ENCODE data around the gene LAMC1. TPM values are rescaled to one million over a fixed set of nuclear protein-coding genes. Genes with fewer than 3 reads are reported as not detected.

Gene LAMC1
- total RNA-seq, 2 experiments from 2014 or later = not detected

DNA sequence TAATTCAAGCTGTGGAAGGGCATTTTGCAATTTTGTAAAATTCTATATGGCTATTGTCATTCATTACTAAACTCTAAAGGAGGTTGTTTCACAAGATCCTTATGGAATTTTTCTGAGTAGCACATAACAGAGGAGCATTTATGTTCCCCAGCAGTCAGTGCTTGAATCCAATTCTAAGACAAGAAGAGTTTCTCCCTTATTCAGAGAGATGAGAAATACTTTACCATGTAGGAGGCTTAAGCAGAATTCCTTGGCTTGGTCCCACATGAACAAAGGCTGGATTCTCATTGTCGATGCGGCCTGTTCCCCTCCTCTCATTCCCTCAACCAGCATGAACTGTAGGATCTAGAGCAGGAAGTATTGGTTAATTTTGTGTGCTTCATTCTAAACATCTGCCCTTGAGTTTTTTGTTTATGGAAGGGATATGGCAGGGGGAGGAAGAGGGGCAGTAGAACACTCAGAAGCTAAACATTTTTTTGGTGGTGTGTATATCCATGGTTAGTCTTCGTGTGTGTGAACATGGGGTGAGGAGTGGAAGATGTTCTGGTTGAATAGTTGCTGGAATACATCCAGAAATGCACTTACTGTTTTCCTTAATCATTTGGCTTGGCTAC lies 74.3 kb downstream of the LAMC1 start:
- H3K36me3 ChIP-seq (ENCODE audit: insufficient read depth, low read length) = no peaks in the 10 kb centered on the region
- no peaks in the 10 kb centered on the region for H3K4me1 Mint-ChIP-seq (ENCODE audit: low read depth)
- peaks cover 2 to 6% of the 10 kb centered on the region in 2 experiments for H3K27me3 ChIP-seq (ENCODE audit: control insufficient read depth in 1 of 2, insufficient read depth in 2 of 2, low read length in 2 of 2)
- H3K27ac ChIP-seq (ENCODE audit: low read depth in 1 of 2, low read length in 2 of 2) = no peak overlapping the region
- H3K27me3 Mint-ChIP-seq = peaks cover 31% of the 10 kb centered on the region
- no peaks in the 10 kb centered on the region for H3K9me3 ChIP-seq (ENCODE audit: control insufficient read depth in 1 of 2, insufficient read depth in 1 of 2, low read length in 2 of 2)
- intact Hi-C loops (cut with DNase I, micrococcal nuclease) = no loop called here
- POLR2A ChIA-PET = no interaction called here
- H3K4me3 Mint-ChIP-seq = no peak overlapping the region
- no peaks in the 10 kb centered on the region for H3K4me1 ChIP-seq (ENCODE audit: insufficient read depth, low read length)
- H3K36me3 Mint-ChIP-seq (ENCODE audit: low read depth) = no peaks in the 10 kb centered on the region
- DNase-seq = no peak
- H3K27ac Mint-ChIP-seq = no peak overlapping the region
- H3K4me3 ChIP-seq (ENCODE audit: low read length) = no peak overlapping the region
- CTCF ChIA-PET = no interaction called here
- TF ChIP-seq, protein P1, sequence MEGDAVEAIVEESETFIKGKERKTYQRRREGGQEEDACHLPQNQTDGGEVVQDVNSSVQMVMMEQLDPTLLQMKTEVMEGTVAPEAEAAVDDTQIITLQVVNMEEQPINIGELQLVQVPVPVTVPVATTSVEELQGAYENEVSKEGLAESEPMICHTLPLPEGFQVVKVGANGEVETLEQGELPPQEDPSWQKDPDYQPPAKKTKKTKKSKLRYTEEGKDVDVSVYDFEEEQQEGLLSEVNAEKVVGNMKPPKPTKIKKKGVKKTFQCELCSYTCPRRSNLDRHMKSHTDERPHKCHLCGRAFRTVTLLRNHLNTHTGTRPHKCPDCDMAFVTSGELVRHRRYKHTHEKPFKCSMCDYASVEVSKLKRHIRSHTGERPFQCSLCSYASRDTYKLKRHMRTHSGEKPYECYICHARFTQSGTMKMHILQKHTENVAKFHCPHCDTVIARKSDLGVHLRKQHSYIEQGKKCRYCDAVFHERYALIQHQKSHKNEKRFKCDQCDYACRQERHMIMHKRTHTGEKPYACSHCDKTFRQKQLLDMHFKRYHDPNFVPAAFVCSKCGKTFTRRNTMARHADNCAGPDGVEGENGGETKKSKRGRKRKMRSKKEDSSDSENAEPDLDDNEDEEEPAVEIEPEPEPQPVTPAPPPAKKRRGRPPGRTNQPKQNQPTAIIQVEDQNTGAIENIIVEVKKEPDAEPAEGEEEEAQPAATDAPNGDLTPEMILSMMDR (IDR thresholded peaks at IDR 0.05) = no peak
- no peak for ATAC-seq (ENCODE audit: poor library complexity)
- no peaks in the 10 kb centered on the region for H3K9me3 Mint-ChIP-seq

DNA sequence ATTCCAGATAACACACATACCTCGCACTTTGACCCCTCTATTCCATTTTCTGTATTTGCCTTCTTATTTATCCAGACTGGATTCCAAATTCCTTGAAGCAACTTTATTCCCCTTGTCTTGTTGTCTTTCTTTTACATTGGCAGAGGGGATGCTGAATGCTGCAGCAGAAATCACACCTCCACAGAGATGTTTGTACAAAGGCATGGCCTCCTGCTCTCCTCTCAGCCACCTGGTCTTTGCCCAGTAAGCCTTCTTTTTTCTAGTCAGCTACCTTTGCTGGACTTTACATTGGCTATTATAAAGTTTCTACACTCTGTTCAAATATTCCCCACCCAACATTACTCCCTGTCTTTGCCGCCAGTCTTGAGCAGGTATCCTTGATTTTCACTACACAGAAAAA lies 75.1 kb downstream of the LAMC1 start:
- Histone ChIP-seq H3K4me1 (ENCODE audit: insufficient read depth, low read length) (no peaks in the 10 kb centered on the region), H3K9me3 (ENCODE audit: control insufficient read depth in 1 of 2, insufficient read depth in 1 of 2, low read length in 2 of 2) (no peaks in the 10 kb centered on the region), H3K4me3 (ENCODE audit: low read length) (no peak overlapping the region), H3K36me3 (ENCODE audit: insufficient read depth, low read length) (no peaks in the 10 kb centered on the region), H3K27me3 (ENCODE audit: control insufficient read depth in 1 of 2, insufficient read depth in 2 of 2, low read length in 2 of 2) (peaks cover 0 to 6% of the 10 kb centered on the region in 2 experiments), H3K27ac (ENCODE audit: low read depth in 1 of 2, low read length in 2 of 2) (no peak overlapping the region)
- intact Hi-C loops (cut with DNase I, micrococcal nuclease) = no loop called here
- Mint-ChIP-seq H3K4me3 (no peak overlapping the region), H3K27ac (no peak overlapping the region), H3K36me3 (ENCODE audit: low read depth) (no peaks in the 10 kb centered on the region), H3K27me3 (peaks cover 29% of the 10 kb centered on the region), H3K9me3 (no peaks in the 10 kb centered on the region), H3K4me1 (ENCODE audit: low read depth) (no peaks in the 10 kb centered on the region)
- ChIA-PET POLR2A (no interaction called here), CTCF (no interaction called here)
- DNase-seq (no peak), ATAC-seq (ENCODE audit: poor library complexity) (no peak)
- TF ChIP-seq, protein P1 (IDR thresholded peaks at IDR 0.05) = no peak

DNA sequence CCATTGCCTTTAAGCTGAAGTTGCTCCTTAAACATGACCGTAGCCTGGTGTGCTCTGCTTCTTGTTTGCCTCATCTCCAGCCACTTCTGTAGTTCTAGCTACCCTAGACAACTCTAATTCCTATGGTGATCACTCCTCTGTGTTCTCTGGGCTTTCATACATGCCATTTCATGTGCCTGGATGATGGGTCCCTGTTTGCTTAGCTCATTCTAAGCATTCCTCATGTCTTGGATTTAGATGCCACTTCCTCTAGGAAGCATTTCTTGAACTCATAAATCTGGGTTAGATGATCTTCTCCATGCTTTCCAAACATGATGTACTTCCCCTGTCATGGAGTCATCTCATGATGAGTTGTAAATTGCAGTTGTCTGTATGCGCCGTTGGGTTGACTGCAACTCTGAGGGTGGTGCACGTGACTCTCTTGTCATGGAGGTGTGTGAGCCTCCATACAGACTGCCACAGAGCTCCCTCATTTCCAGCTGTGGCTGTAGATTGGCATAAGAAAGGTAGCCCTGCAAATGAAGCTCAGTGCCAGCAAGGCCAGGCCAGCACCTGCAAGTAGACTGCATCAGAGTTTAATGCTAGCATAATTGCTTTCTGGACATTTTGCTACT lies 77.2 kb downstream of the LAMC1 start:
- ChIA-PET CTCF (no interaction called here), POLR2A (no interaction called here)
- H3K4me1 ChIP-seq (ENCODE audit: insufficient read depth, low read length) = no peaks in the 10 kb centered on the region

More for the DNA sequence above, 77.2 kb downstream of the LAMC1 start:
- no peak for ATAC-seq (ENCODE audit: poor library complexity)
- intact Hi-C loops (cut with DNase I, micrococcal nuclease) = no loop called here
- H3K4me3 ChIP-seq (ENCODE audit: low read length) = no peak overlapping the region
- no peak overlapping the region for H3K27ac ChIP-seq (ENCODE audit: low read depth in 1 of 2, low read length in 2 of 2)
- Mint-ChIP-seq H3K4me1 (ENCODE audit: low read depth) (no peaks in the 10 kb centered on the region), H3K4me3 (no peak overlapping the region), H3K9me3 (no peaks in the 10 kb centered on the region), H3K27ac (no peak overlapping the region), H3K36me3 (ENCODE audit: low read depth) (no peaks in the 10 kb centered on the region), H3K27me3 (peaks cover 15% of the 10 kb centered on the region)
- DNase-seq = no peak
- no peaks in the 10 kb centered on the region for H3K9me3 ChIP-seq (ENCODE audit: control insufficient read depth in 1 of 2, insufficient read depth in 1 of 2, low read length in 2 of 2)
- no peaks in the 10 kb centered on the region for H3K36me3 ChIP-seq (ENCODE audit: insufficient read depth, low read length)
- TF ChIP-seq, protein P1 (IDR thresholded peaks at IDR 0.05) = no peak
- no peaks in the 10 kb centered on the region for H3K27me3 ChIP-seq (ENCODE audit: control insufficient read depth in 1 of 2, insufficient read depth in 2 of 2, low read length in 2 of 2)

Measured in CD4-positive, alpha-beta T cell (primary cell).